ENCODE data around the gene PLAAT3.
"Not testable (repeated sequence)": the region's sequence is repeated elsewhere in the genome, so short reads cannot be mapped to it uniquely, and the experiment has no call there.

Gene PLAAT3

GRCh38 chr11:63608353-63609345, 5.6 kb downstream of the PLAAT3 start:
- DNase-seq: no peak

GRCh38 chr11:63603180-63603518, 11.1 kb downstream of the PLAAT3 start:
- DNase-seq: no peak

DNA sequence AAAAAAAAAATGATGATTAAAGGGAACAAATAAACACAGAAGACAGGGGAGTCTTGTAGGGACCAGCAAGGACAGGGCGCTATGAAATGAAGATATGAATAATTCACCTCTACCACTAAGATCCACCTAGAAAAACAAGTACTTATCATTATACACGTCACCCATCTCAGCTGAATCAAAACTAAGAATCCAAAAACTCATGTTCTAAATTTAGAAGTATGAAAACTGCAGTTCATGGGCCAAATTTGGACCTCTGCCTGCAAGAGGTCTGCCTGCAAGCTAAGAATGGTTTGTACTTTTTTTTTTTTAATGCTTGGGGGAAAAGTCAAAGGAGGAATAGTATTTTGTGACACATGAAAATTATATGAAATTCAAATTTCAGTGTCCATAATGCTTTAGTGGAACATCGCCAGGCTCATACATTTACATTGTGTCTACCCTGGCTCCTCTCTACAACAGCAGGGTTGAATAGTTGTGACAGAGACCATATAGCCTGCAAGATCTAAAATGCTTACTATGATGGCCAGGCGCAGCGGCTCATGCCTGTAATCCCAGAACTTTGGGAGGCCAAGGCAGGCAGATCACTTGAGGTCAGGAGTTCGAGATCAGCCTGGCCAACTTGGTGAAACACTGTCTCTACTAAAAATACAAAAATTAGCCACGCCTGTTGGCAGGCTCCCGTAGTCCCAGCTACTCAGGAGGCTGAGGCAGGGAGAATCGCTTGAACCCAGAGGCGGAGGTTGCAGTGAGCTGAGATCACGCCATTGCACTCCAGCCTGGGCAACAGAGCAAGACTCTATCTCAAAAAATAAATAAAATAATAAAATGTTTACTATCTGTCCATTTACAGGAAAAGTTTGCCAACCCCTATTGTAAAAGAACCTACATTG, 11.7 kb downstream of the PLAAT3 start:
- not testable (repeated sequence) for DNase-seq

GRCh38 chr11:63599211-63600122, 14.8 kb downstream of the PLAAT3 start:
- no peak for DNase-seq

GRCh38 chr11:63598556-63598955, 15.7 kb downstream of the PLAAT3 start:
- DNase-seq: no peak

- no peak for DNase-seq
These were observed 18.9 kb downstream of the PLAAT3 start for GRCh38 chr11:63595296-63595695.

DNA sequence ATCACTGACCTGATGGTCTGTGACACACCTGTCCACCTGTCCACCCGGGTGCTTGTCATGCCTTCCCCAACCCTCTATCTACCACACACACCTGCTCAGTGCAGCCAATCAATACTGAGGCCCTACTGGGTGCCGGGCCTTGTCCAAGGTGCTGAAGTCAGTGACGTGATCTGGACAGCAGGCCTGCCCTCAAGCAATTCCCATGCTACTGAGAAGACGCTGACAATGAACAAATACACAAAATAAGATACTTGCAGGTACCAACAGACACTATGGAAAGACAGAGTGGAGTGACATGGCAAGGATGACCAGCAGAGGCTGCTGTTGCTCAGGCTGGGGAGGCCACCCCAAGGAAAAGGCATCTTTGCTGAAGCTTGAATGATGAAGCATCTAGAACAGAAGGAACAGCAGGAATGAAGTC, 21.2 kb downstream of the PLAAT3 start:
- peak in 1 of 2 experiments; percentile 26 for DNase-seq

GRCh38 chr11:63590024-63590788, 24.0 kb downstream of the PLAAT3 start:
- no peak for DNase-seq

- no peak for DNase-seq
These were observed 25.2 kb downstream of the PLAAT3 start for GRCh38 chr11:63589000-63589399.

DNA sequence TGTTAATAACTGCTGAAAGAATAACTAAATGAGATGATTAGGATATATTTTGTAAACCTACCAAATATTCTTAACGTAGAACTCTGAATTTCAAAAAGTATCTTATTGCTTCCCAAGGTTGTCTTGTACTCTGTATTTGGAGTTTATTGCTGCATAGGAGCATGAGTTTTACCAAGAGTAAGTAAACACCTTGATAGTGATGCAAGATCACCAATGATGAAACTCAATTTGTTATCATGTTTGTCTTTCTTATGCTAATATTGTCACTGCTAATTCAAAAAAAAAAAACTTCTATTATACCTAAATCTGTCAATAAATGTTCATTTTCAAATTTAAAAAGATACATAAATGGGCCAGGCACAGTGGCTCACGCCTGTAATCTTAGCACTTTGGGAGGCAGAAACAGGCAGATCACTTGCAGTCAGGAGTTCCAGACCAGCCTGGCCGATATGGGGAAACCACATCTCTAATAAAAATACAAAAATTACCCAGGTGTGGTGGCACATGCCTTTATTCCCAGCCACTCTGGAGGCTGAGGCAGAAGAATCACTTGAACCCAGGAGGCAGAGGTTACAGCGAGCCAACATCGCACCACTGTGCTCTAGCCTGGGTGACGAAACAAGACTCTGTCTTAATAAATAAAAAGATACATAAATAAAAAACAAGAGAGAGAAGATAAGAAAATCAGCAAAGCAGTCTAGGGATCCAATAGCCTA, 27.6 kb downstream of the PLAAT3 start:
- DNase-seq: no peak

- no peak for DNase-seq
These were observed 30.9 kb downstream of the PLAAT3 start for GRCh38 chr11:63583357-63583677.

DNA sequence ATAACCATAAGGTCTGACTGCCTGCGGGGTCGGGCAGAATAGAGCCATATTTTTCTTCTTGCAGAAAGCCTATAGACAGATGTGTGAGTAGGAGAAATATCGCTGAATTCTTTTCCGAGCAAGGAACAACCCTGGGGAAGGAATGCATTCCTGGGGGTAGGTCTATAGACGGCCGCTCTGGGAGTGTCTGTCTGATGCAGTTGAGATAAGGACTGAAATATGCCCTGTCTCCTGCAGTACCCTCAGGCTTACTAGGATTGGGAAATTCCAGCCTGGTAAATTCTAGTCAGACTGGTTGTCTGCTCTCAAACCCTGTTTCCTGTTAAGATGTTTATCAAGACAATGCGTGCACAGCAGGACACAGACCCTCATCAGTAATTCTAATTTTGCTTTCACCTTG, 33.0 kb downstream of the PLAAT3 start:
- not testable (repeated sequence) for DNase-seq

GRCh38 chr11:63578882-63579281, 35.4 kb downstream of the PLAAT3 start:
- not testable (repeated sequence) for DNase-seq

DNA sequence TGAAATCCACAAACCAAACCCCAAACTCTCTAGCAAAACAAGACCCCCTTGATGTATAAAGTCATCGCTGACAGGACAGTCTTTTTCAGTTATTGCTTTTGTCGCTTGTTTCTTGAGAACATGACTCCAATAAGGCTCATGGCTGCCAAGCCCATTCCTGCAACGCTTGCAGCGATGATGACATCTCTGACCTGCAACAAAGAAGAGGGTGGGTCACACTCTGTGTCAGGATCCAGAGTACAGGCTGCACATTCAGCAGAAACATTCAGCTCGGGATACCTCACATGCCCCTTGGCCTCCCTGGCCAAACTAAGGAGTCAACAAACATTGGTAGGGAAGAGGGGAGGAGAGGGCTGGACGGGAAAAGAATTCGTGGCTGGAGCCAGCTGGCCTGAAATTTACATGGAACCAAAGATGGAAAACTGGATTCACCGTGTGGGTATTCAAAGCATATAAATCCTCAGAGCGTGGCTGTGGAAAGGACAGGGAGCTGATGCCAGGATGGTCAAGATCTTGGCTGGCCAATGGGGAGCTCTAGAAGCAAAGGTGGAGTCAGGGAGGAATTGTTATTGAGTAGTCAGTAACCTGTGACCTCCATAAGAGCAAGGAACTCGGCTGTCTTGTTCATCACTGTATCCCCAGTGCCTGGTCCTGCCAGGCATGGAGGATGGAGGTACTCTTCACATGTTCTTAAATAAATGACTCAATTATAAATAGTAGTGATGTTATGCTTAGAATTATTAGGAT, 39.2 kb downstream of the PLAAT3 start:
- DNase-seq: no peak

- no peak for DNase-seq
These were observed 40.1 kb downstream of the PLAAT3 start for GRCh38 chr11:63573881-63574855.

GRCh38 chr11:63572026-63572688, 42.1 kb downstream of the PLAAT3 start:
- no peak for DNase-seq

DNA sequence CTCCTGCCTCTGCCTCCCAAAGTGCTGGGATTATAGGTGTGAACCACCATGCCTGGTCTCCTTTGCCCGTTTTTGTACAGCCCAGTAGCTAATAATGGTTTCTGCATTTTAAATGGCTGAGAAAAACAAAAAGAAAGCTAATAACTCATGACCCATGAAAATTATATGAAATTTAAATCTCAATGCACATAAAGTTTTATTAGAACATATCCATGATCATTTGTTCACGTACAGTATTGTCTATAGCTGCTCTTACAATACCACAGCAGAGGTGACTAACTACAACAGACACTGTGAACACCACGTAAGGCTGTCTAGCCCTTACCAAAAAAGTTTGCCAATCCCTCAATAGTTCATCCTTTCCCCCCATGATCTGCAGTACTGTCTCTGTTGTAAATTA, 44.7 kb downstream of the PLAAT3 start:
- DNase-seq: no peak

- no peak for DNase-seq
These were observed 47.0 kb downstream of the PLAAT3 start for GRCh38 chr11:63567044-63567840.

Data from NCI-H446 (cell line).